NCI-H2227 treated with DMSO at 0.1 percent for 48 hours (cell line): ENCODE results near the gene NFS1.
"Not testable (repeated sequence)": the region's sequence is repeated elsewhere in the genome, so short reads cannot be mapped to it uniquely, and the experiment has no call there.

ENCODE experiments used
- DNase-seq: peaks from one replicate; lab custom pipeline; 2025; lab: John Stamatoyannopoulos, UW

The NFS1 gene

DNA sequence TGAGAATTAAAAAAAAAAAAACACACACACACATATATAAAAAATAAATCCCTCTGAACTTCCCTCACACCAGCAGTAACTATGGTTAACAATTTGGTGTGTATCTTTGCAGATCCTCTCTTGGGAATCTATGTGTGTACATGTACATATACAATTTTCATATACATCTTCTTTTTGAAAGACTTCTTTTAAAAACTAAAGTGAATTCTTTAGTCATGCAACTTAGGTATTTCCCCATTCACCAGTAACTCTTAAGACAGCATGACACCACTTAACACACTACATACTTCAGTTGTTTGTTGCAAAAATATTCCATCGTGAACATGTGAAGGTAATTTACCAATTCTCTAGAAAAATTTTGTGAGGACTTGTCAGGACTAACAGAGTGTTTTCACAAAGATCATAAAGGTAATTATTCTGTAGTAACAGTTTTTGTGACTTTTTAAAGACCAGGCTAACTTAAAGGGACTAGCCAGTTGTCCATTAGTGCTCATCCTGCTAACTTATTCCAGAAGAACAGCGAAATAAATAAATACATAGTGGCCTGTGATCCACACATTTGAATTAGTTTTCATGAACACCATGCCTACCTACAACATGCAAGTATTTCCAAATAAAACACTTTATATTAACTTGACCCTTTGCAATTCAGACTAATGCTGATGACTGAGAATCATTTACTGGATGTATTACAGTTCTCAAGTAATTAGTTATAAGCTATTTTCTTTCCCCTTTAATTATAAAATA, 30.9 kb upstream of the NFS1 start:
- DNase-seq, result no peak

DNA sequence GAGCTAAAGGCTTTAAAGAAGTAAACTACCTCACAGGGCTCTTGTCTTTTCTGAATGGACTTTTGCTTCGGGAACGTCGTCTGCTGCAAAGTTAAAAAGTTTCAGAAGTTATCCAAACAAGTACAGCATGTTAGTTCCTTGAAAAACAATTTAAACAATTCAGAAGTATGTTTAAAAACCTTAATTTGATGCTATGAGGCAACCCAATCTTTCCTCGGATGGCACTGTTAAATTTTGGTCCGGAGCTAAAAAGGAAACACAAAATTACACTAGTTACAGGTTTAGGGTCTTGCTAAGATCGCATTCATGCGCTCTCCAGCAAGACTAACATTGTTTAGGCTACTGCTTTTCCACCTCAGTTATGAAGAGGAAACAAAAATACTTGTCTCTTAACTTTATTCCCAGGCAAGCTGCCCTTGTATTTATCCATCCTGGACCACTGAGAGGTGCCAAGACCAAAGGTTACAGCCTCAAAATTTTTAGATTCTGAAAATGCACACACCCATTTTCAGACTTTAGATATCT, 30.2 kb upstream of the NFS1 start:
- no peak for DNase-seq

DNA sequence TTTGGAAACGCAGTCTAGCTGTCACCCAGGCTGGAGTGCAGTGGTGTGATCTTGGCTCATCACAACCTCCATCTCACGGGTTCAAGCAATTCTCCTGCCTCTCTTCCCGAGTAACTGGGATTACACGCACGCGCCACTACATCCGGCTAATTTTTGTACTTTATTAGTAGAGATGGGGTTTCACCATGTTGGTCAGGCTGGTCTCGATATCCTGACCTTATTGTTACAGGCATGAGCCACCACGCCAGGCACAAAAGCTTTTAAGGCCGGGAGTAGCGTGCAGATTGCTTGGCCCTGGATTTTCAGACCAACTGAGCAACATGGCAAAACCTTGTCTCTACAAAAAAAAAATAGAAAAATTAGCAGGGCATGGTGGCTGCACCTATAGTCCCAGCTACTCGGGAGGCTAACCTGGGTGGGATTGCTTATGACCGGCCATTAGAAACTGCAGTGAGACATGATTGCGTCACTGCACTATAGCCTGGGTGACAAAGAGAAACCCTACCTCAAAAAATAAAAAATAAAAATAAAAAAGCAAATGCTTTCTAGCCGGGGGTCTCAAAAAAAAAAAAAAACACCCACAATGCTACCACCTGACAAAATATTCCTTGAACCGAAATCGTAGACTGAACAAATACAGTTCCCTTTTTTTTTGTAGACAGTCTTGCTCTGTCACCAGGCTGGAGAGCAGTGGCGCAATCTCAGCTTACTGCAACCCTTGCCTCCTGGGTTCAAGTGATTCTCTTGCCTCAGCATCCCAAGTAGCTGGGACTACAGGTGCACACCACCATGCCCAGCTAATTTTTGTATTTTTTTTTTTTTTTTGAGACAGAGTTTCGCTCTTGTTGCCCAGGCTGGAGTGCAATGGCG, 27.9 kb upstream of the NFS1 start:
- DNase-seq, result no peak

DNA sequence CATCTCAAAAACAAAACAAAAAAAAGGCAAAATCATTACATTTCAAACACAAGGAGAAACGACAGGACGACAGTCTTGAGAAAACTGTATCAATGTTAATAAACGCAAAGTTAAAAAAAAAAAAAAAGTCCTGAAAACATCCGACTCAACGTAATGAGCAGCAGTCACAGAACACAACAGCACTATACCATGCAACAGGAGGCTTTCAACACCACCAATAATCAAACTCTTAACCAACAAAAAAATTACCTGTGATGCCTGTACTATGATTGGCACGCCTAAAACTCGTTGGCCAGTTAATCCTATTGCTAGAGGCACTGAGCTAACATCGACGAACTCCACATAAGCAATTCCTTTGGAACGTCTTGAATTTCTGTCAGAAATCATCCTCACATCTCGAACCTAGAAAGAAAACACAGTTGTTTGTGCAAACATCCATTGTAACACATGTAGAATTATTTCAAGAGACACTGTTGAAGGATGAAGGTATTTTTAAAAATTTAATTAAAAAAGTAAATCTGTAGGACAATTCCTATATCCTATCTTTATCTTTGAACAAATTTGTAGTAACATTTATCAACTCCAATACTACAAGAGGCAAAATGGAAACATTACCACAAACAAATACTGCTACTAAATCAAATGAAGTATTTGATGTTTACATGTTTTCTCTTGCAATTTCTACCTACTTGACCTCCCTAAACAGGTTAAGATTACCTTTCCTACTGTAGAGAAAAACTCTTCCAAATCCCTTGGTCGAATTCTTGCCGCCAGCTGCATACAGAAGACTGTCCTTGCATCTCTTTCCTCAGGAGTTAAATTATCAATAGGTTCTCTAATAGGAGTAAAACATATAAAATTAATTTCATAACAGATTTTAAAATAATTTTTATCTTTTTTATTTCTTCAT, 25.4 kb upstream of the NFS1 start:
- no peak for DNase-seq

DNA sequence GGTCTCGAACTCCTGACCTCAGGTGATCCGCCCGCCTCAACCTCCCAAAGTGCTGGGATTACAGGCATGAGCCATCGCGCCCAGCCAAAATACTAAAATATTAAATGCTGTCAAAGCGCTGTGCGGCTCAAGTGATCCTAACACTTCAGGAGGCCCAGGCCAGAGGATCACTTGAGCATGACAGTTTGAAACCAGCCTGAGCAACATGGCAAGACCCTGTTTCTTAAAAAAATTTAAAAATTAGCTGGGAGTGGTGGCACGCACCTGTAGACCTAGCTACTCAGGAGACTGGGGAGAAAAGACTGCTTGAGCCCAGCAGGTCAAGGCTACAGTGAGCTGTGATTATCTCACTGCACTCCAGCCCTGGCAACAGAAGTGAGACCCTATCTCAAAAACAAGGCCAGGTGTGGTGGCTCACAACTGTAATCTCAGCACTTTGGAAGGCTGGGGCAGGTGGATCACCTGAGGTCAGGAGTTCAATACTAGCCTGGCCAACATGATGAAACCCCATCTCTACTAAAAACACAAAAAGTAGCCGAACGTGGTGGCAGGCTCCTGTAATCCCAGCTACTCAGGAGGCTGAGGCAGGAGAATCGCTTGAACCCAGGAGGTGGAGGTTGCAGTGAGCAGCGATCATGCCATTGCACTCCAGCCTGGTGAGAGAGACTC, 24.6 kb upstream of the NFS1 start:
- DNase-seq, result not testable (repeated sequence)

DNA sequence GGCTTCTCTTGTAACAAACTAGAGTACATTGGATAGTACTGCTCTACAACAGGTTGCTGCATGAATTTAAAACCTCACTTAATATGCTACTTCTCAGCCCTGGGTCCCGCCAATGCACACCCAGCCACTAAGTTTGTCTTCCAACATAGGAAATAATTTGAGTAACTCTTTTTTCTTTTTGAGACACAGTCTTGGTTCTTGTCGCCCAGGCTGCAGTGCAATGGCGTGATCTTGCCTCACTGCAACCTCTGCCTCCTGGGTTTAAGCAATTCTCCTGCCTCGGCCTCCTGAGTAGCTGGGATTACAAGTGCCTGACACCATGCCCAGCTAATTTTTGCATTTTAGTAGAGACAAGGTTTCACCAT, 24.1 kb upstream of the NFS1 start:
- DNase-seq, result not testable (repeated sequence)

DNA sequence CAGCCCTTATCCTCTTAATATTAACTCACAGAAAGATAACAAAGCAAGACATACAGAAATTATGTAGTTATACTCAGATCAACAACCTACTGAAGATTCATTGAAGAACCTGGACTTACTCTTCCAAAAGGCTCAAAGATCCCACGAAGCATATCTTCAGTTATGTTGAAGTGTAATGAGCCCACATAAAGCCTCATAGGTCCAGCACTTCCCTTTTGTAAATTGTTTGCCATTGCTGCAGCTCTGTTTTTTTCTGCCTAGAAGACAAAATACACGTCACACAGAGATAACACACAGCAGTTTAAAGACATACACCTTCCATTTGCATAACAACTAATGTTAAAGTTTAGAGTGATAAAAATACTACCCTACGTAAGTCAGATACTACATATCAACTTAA, 22.5 kb upstream of the NFS1 start:
- DNase-seq, result no peak

DNA sequence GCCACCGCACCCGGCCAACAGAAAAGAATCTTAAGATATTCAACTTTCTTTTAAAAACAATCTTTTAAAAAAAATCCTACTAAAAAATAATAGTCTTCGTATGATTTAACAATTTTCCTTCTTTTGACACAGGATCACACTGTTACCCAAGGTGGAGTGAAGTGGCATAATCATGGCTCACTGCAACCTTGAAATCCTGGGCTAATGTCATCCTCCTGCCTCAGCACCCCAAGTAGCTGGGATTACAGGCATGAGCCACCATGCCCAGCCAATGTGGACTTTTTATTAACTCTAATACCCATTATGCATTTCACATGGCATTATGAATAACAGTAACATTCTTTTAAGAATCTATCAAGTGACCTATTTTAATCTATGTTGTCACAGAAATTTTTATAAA, 22.1 kb upstream of the NFS1 start:
- no peak for DNase-seq

DNA sequence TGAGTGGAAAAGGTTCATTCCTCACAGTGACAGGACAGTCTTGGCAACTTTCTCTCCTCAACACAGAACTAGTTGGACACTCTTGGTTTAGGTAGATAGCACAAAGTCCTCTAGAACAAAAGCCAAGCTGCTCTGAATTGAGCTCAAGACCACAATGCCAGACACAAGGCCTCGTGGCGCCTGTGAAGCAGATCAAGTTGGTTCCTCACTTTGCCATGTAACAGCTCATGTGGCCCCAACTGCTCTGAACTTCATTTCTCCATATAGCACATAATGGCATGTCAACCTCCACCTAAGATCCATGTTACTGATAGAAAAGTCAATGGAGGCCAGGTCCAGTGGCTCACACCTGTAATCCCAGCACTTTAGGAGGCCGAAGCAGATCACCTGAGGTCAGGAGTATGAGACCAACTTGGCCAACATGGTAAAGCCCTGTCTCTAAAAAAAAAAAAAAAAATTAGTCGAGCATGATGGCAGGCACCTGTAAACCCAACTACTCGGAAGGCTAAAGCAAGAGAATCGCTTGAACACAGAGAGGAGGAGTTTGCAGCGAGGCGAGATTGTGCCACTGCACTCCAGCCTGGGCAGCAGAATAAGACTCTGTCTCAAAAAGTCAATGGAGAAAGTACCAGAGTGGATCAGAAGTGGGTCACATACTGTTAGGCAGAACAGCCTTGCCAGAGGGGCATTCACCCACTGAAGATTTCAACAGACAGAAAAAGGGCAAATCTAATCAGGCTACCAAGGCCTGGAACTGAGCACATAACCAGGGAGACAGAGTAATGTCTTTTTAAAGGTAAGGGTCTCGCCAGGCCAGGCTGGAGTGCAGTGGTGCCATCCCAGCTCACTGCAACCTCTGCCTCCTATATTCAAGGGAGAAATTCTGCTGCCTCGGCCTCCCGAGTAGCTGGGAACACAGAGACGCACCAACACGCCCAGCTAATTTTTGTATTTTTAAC, 21.3 kb upstream of the NFS1 start:
- no peak for DNase-seq

DNA sequence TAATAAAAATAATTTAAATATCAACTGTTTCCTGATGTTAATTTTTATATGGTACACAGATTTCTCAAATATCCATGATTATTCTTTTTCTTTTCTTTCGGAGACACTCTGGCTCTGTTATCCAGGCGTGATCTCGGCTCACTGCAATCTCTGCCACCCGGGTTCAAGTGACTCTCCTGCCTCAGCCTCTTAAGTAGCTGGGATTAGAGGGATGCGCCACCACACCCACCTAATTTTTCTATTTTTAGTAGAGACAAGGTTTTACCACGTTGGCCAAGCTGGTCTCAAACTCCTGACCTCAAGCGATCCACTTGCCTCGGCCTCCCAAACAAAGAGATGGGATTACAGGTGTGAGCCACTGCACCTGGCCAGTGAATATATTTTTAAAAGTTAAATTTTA, 20.6 kb upstream of the NFS1 start:
- no peak for DNase-seq

DNA sequence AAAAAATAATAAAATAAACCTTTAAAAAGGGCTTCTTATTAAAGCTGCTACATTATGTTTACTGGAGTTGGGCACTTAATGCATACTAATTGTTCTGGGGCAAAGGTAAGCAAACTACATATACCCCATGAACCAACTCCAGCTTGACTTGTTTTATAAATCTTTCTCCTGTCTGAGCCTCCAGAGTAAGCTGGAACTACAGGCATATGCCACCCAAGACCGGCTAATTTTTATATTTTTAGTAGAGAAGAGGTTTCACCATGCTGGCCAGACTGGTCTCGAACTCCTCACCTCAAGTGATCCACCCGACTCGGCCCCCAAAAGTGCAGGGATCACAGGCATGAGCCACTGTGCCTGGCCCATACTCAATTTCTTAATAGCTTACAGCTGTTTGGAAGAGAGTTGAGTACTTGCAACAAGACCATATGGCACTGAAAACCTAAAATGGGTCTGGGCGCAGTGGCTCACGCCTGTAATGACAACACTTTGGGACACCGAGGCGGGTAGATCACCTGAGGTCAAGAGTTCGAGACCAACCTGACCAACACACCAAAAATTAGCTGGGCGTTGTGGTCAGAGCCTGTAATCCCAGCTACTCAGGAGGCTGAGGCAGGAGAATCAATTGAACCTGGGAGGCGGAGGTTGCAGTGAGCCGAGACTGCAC, 20.0 kb upstream of the NFS1 start:
- DNase-seq, result no peak

DNA sequence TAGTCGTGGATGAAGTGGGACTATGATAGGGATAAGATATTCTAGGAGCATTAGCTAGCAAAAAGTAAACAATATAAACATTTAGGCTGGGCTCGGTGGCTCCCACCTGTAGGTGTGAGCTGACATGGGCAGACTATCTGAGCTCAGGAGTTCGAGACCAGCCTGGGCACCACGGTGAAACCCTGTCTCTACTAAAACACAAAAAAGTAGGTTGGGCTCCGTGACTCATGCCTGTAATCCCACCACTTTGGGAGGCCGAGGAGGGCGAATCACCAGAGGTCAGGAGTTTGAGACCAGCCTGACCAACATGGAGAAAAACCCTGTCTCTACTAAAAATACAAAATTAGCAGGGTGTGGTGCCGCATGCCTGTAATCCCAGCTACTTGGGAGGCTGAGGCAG, 19.2 kb upstream of the NFS1 start:
- not testable (repeated sequence) for DNase-seq

DNA sequence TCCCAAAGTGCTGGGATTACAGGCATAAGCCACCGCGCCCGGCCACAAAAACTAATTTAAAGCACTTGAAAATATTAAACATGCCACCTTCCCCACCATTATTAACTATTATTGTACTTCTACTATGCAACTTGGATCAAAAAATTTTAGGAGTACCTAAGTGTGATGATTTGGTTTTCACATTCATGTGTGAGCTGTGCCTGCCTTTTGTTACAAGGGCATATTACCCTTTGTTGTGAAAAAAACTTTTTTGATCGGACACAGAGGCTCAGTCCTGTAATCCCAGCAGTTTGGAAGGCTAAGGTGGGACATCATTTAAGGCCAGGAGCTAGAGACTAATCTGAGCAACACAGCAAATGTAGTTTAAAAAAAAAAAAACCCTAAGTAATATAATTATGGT, 17.2 kb upstream of the NFS1 start:
- no peak for DNase-seq

DNA sequence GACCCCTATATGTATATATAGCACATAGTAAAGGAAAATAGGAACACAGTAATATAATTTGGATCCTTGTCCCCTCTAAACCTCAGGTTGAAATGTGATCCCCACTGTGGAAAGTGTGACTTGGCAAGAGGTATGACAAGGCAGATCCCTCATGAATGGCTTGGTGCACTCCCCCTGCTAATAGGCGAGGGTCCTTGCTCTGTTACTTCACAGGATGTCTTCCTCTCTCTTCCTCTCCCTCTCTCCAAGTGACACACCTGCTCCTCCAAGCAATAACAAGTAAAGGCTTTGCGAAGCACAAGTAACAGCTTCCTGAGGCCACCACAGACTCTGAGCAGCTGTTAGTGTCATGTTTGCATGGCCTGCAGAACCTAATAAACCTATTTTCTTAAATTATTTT, 16.5 kb upstream of the NFS1 start:
- DNase-seq, result no peak

DNA sequence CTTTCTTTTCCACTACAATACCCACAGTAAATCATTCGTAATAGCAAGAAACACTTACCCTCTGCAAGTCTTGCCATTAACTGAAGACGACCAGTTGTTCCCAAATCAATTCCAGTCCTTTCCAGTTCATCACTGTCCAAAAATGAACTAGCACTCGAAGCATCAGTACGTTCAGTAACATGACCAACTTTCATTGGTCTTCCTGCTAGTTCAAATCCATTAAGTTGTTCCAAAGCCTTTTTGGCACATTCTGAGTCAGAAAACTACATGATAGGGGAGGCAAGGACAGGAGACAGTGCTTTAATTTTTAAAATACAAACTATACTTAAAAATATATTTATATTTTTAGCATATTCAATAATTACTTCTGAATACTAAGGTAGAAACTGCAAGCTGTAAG, 15.0 kb upstream of the NFS1 start:
- no peak for DNase-seq

DNA sequence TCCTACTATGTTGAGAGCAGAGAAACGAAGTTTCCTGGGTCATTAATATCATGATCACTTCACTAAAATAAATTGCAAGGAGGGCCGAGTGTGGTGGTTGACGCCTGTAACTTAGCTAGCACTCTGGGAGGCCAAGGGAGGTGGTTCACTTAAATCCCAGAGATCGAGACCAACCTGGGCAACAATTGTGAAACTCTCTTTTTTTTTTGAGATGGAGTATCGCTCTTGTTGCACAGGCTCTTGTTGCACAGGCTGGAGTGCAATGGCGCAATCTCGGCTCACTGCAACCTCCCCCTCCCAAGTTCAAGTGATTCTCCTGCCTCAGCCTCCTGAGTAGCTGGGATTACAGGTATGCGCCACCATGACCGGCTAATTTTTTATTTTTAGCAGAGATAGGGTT, 14.0 kb upstream of the NFS1 start:
- not testable (repeated sequence) for DNase-seq

DNA sequence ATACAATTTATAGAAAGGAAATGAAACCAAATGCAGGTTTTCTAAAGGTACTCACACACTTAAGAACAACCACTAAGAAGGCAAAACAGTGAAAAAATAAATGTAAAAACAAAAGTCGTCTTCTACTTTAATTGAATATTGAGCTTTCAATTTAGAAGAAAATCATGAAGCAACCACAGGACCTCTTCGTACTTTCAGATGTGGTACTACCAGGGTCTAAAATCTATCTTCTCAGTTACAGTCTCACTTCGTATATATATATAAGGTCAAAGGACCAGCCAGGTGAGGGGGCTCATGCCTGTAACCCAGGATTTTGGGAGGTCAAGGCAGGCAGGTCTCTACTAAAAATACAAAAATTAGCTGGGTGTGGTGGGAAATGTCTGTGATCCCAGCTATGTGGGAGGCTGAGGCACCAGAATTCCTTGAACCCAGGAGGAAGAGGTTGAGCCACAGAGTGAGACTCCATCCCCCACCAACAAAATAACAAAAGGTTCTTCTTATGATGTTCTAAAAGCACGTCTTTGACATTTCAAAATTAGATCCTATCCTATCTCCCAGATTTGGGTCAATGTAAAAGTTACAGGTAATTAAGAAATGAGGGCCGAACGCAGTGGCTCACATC, 12.5 kb upstream of the NFS1 start:
- DNase-seq, result no peak

DNA sequence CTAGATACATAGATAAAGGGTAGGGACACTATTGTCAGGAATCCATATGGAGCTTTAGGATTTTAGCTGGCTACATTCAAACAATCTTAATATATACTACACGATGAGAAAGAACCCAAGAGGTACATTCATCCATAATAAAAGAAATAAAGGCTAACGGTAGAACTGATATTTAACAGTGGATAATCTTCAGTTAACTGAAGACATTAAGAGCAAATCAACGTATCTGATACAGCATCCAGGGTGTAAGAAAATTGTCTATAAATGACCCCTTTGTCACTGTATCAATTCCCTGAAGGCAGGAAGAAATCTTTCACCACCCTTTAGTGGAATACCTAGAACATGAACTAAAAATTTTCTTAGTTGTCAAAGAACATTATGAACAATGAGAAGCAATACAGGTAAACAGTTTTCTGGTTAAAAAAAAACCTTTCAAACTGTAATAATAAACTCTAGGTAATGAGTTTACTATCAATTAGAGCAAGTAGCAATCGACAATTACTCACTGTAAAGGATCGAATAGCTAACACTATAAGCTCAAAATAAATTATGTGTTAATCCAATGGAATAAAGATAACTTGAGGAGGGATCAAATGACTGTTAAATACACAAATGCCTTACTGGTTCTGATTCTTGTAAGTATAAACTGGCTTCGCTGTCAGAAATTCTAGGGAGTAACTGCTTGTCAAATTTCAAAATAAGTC, 11.9 kb upstream of the NFS1 start:
- no peak for DNase-seq

DNA sequence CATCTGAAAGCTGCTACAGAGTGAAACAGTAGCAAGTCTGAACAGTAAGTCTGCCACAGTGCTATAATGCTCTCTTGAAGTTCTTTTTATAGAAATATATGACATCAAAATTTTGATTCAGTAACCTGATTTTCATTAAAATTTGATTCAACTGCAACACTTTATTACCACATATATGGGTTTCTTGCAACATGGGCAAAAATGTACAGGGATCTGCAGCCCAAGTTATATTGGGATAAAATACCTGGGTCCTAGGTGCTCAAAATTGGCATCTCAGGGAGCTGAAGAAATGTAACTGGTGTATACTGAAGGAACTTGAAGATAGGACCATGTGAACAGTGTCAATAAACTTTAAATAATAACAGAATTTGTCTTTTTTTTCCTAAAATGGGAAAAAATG, 10.9 kb upstream of the NFS1 start:
- no peak for DNase-seq
